ENCODE results near the gene HBS1L. TPM values are rescaled to one million over a fixed set of nuclear protein-coding genes. Genes with fewer than 3 reads are reported as not detected.

Gene HBS1L
- total RNA-seq, result 100 to 1,000 TPM in 1 of 5 experiments, 10 to 100 TPM in 4; 70.0 to 112 (median 83.1) TPM
- polyA plus RNA-seq, result 10 to 100 TPM; 61.4 to 70.5 TPM
- total RNA-seq, result 105 reads per million, percentile 85 among the genes with 10 or more reads in this experiment

GRCh38 chr6:135054569-135055498 lies at the start of gene HBS1L:
Gene HBS1L, minus strand, starts transcription at chr6:135054822. Its CDS starts 131 bp downstream, at chr6:135054691.
- peak within 1 kb of the TSS; percentile 97 to 100 (median 98) for H3K27ac Mint-ChIP-seq
- Histone ChIP-seq H3K27me3 (ENCODE audit: control insufficient read depth in 2 of 2, insufficient read depth in 2 of 2, low read length in 2 of 2) (no peaks in the 10 kb centered on the region), H3K36me3 (ENCODE audit: control insufficient read depth in 2 of 3, insufficient read depth in 3 of 3, low read length in 3 of 3) (peaks cover 0 to 6% (median 1%) of the 10 kb centered on the region in 3 experiments), H3K4me1 (ENCODE audit: control insufficient read depth in 2 of 2, insufficient read depth in 2 of 2, low read length in 2 of 2) (peaks cover 10 to 13% of the 10 kb centered on the region in 2 donors), H3K4me3 (ENCODE audit: low read length) (peak within 1 kb of the TSS; percentile 96), H3K27ac (ENCODE audit: low read depth, low read length) (peak within 1 kb of the TSS; percentile 97), H3K9me3 (ENCODE audit: control insufficient read depth in 2 of 3, low read length in 3 of 3) (no peaks in the 10 kb centered on the region)
- peaks cover 0 to 3% (median 0%) of the 10 kb centered on the region in 5 donors for H3K27me3 Mint-ChIP-seq
- CTCF ChIA-PET, result interaction anchor here (0.6 to 2.9 kb wide), 13 partner anchors 8 to 370 kb away, joined by 3 to 18 read pairs (median 4); no protein-coding TSS in a partner anchor
- H3K4me1 Mint-ChIP-seq, result peaks cover 21 to 51% (median 46%) of the 10 kb centered on the region in 7 donors
- H3K4me3 Mint-ChIP-seq, result peak within 1 kb of the TSS; percentile 89 to 100 (median 97)
- POLR2A ChIA-PET, result interaction anchor here (0.8 to 3.9 kb wide), 29 partner anchors 9 to 1235 kb away, joined by 3 to 52 read pairs (median 8); partner anchors contain the start of genes BCLAF1 and MYB
- H3K36me3 Mint-ChIP-seq, result peaks cover 4 to 15% (median 9%) of the 10 kb centered on the region in 5 donors
- peaks cover 0 to 4% (median 0%) of the 10 kb centered on the region in 11 donors for H3K9me3 Mint-ChIP-seq
- ATAC-seq (peak; percentile 97), DNase-seq (peak; percentile 93 to 98 (median 96))
- intact Hi-C loops (cut with micrococcal nuclease), result loop anchor here (1.0 to 5.0 kb wide), 17 partner anchors 20 to 1234 kb away; partner anchors contain the start of genes AHI1 (in 1 of the 2) and BCLAF1 (in 1 of the 2)

DNA sequence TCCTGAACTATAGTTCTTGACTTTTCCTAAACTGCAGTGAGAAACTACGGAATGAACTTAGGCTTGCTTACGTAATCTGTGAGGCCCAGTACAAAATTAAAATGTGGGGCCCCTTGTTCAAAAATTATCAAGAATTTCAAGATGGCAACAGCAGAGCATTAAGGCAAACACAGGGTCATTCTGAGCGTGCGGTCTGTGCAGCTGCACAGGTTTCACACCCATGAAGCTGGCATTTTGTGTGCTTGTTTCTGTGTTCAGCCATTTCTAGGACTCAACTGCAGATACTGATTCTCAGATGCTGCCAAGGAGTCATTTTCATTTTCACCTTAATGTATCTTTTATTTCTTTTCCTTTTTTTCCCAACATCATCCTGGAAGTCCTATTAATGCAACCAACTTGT lies 49.6 kb upstream of the HBS1L start:
- H3K9me3 ChIP-seq (ENCODE audit: control insufficient read depth in 2 of 3, low read length in 3 of 3), result no peaks in the 10 kb centered on the region
- Mint-ChIP-seq H3K36me3 (peaks cover under 1 to 11% (median 3%) of the 10 kb centered on the region in 5 donors), H3K27ac (peak overlapping the region in 8 of 9 donors; percentile 87 to 97 (median 92)), H3K4me3 (peak overlapping the region in 8 of 10 donors; percentile 40 to 83 (median 74)), H3K9me3 (peaks cover 0 to 6% (median 0%) of the 10 kb centered on the region in 11 donors), H3K4me1 (peaks cover 30 to 85% (median 77%) of the 10 kb centered on the region in 7 donors), H3K27me3 (no peaks in the 10 kb centered on the region)
- H3K4me3 ChIP-seq (ENCODE audit: low read length), result no peak overlapping the region
- no peak for DNase-seq
- ATAC-seq, result no peak
- intact Hi-C loops (cut with micrococcal nuclease), result loop anchor here in 1 of 2 donors (5.0 kb wide), 1 partner anchor 1183 kb away; the partner anchor contains the start of gene BCLAF1
- POLR2A ChIA-PET, result interaction anchor here (0.8 to 7.0 kb wide), 10 partner anchors 11 to 77 kb away, joined by 3 to 149 read pairs (median 8); partner anchors contain the start of genes HBS1L and MYB
- H3K27me3 ChIP-seq (ENCODE audit: control insufficient read depth in 2 of 2, insufficient read depth in 2 of 2, low read length in 2 of 2), result no peaks in the 10 kb centered on the region
- peaks cover 28 to 42% of the 10 kb centered on the region in 2 donors for H3K4me1 ChIP-seq (ENCODE audit: control insufficient read depth in 2 of 2, insufficient read depth in 2 of 2, low read length in 2 of 2)
- H3K36me3 ChIP-seq (ENCODE audit: control insufficient read depth in 2 of 3, insufficient read depth in 3 of 3, low read length in 3 of 3), result no peaks in the 10 kb centered on the region
- H3K27ac ChIP-seq (ENCODE audit: low read depth, low read length), result peak overlapping the region; percentile 69
- CTCF ChIA-PET, result interaction anchor here (1.2 to 2.3 kb wide), 4 partner anchors 17 to 49 kb away, joined by 3 to 12 read pairs (median 6); partner anchors contain the start of gene HBS1L

DNA sequence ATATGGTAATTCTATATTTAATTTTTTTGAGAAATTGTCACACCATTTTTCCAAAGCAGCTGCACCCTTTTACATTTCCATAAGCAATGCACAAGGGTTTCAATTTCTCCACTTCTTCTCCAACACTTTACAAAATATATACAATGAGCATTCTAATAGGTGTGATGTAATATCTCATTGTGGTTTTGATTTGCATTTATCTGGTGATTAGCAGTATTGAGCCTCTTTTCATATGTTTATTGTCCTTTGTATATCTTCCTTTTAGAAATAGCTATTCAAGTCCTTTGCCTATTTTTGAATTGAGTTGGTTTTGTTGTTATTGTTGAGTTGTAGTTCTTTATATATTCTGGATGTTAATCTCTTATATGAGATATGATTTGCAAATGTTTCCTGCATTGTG lies 47.6 kb upstream of the HBS1L start:
- H3K27me3 Mint-ChIP-seq, result no peaks in the 10 kb centered on the region
- ChIA-PET POLR2A (interaction anchor here (0.6 to 7.0 kb wide), 11 partner anchors 12 to 82 kb away, joined by 3 to 149 read pairs (median 6); partner anchors contain the start of gene HBS1L), CTCF (interaction anchor here (0.6 to 2.3 kb wide), 5 partner anchors 12 to 80 kb away, joined by 3 to 12 read pairs (median 3); no protein-coding TSS in a partner anchor)
- peaks cover 0 to 6% (median 0%) of the 10 kb centered on the region in 11 donors for H3K9me3 Mint-ChIP-seq
- H3K4me1 Mint-ChIP-seq, result peaks cover 34 to 90% (median 86%) of the 10 kb centered on the region in 7 donors
- peak overlapping the region in 8 of 9 donors; percentile 87 to 97 (median 92) for H3K27ac Mint-ChIP-seq
- peaks cover 28 to 43% of the 10 kb centered on the region in 2 donors for H3K4me1 ChIP-seq (ENCODE audit: control insufficient read depth in 2 of 2, insufficient read depth in 2 of 2, low read length in 2 of 2)
- DNase-seq (no peak), ATAC-seq (no peak)
- peaks cover 3 to 9% (median 4%) of the 10 kb centered on the region in 5 donors for H3K36me3 Mint-ChIP-seq
- intact Hi-C loops (cut with micrococcal nuclease), result loop anchor here in 1 of 2 donors (5.0 kb wide), 1 partner anchor 1185 kb away; the partner anchor contains the start of gene BCLAF1
- no peaks in the 10 kb centered on the region for H3K27me3 ChIP-seq (ENCODE audit: control insufficient read depth in 2 of 2, insufficient read depth in 2 of 2, low read length in 2 of 2)
- no peak overlapping the region for H3K4me3 ChIP-seq (ENCODE audit: low read length)
- peak overlapping the region in 9 of 10 donors; percentile 61 to 85 (median 76) for H3K4me3 Mint-ChIP-seq
- H3K9me3 ChIP-seq (ENCODE audit: control insufficient read depth in 2 of 3, low read length in 3 of 3), result no peaks in the 10 kb centered on the region
- no peaks in the 10 kb centered on the region for H3K36me3 ChIP-seq (ENCODE audit: control insufficient read depth in 2 of 3, insufficient read depth in 3 of 3, low read length in 3 of 3)
- H3K27ac ChIP-seq (ENCODE audit: low read depth, low read length), result peak overlapping the region; percentile 69

DNA sequence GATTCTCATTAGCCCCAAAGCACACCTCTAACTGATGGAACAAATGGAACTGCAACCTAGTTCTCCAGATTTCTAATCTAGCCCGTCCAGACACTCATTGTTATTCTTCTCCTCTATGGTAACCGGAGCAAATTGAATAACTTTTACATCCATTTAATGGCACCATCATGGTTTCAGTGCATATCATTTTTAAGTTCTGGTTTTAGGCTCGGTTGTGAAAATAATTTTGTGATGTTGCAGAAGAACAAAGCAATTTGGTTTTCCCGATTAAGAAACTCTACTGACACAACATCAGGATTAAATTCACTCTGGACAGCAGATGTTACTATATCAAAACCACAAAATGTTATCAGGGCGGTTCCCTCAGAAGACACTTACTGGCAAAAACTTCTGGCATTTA lies 42.5 kb upstream of the HBS1L start:
- CTCF ChIA-PET, result no interaction called here
- no peaks in the 10 kb centered on the region for H3K36me3 ChIP-seq (ENCODE audit: control insufficient read depth in 2 of 3, insufficient read depth in 3 of 3, low read length in 3 of 3)
- H3K27ac ChIP-seq (ENCODE audit: low read depth, low read length), result no peak overlapping the region
- Mint-ChIP-seq H3K4me1 (peaks cover 25 to 98% (median 83%) of the 10 kb centered on the region in 7 donors), H3K27ac (peak overlapping the region in 2 of 9 donors; percentile 52 to 86), H3K9me3 (peaks cover 0 to 7% (median 0%) of the 10 kb centered on the region in 11 donors), H3K27me3 (no peaks in the 10 kb centered on the region), H3K4me3 (no peak overlapping the region), H3K36me3 (peaks cover 0 to 4% (median 0%) of the 10 kb centered on the region in 5 donors)
- DNase-seq, result no peak
- no peaks in the 10 kb centered on the region for H3K9me3 ChIP-seq (ENCODE audit: control insufficient read depth in 2 of 3, low read length in 3 of 3)
- peaks cover 19 to 39% of the 10 kb centered on the region in 2 donors for H3K4me1 ChIP-seq (ENCODE audit: control insufficient read depth in 2 of 2, insufficient read depth in 2 of 2, low read length in 2 of 2)
- POLR2A ChIA-PET, result no interaction called here
- H3K4me3 ChIP-seq (ENCODE audit: low read length), result no peak overlapping the region
- intact Hi-C loops (cut with micrococcal nuclease), result no loop called here
- no peak for ATAC-seq
- no peaks in the 10 kb centered on the region for H3K27me3 ChIP-seq (ENCODE audit: control insufficient read depth in 2 of 2, insufficient read depth in 2 of 2, low read length in 2 of 2)

GRCh38 chr6:135096403-135097130 lies 41.9 kb upstream of the HBS1L start:
- no peak overlapping the region for H3K4me3 Mint-ChIP-seq
- intact Hi-C loops (cut with micrococcal nuclease), result no loop called here
- Histone ChIP-seq H3K27me3 (ENCODE audit: control insufficient read depth in 2 of 2, insufficient read depth in 2 of 2, low read length in 2 of 2) (no peaks in the 10 kb centered on the region), H3K9me3 (ENCODE audit: control insufficient read depth in 2 of 3, low read length in 3 of 3) (no peaks in the 10 kb centered on the region), H3K4me3 (ENCODE audit: low read length) (no peak overlapping the region), H3K27ac (ENCODE audit: low read depth, low read length) (no peak overlapping the region), H3K4me1 (ENCODE audit: control insufficient read depth in 2 of 2, insufficient read depth in 2 of 2, low read length in 2 of 2) (peaks cover 17 to 33% of the 10 kb centered on the region in 2 donors), H3K36me3 (ENCODE audit: control insufficient read depth in 2 of 3, insufficient read depth in 3 of 3, low read length in 3 of 3) (no peaks in the 10 kb centered on the region)
- peak overlapping the region in 2 of 9 donors; percentile 21 to 86 for H3K27ac Mint-ChIP-seq
- DNase-seq (no peak), ATAC-seq (no peak)
- no peaks in the 10 kb centered on the region for H3K27me3 Mint-ChIP-seq
- ChIA-PET POLR2A (interaction anchor here (1.0 kb wide), 1 partner anchor 11 kb away, joined by 3 read pairs; no protein-coding TSS in a partner anchor), CTCF (no interaction called here)
- H3K9me3 Mint-ChIP-seq, result peaks cover 0 to 7% (median 0%) of the 10 kb centered on the region in 11 donors
- peaks cover 0 to 4% (median 0%) of the 10 kb centered on the region in 5 donors for H3K36me3 Mint-ChIP-seq
- H3K4me1 Mint-ChIP-seq, result peaks cover 21 to 94% (median 79%) of the 10 kb centered on the region in 7 donors
